Measurements from ENCODE around the gene APOLD1. TPM values are rescaled to one million over a fixed set of nuclear protein-coding genes. Genes with fewer than 3 reads are reported as not detected.

Gene APOLD1, protein sequence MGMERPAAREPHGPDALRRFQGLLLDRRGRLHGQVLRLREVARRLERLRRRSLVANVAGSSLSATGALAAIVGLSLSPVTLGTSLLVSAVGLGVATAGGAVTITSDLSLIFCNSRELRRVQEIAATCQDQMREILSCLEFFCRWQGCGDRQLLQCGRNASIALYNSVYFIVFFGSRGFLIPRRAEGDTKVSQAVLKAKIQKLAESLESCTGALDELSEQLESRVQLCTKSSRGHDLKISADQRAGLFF
- total RNA-seq = 24.1 TPM

GRCh38 chr12:12784911-12785814 is at the start of gene APOLD1:
TSS of gene APOLD1 (plus strand) at chr12:12785659. CDS start at chr12:12785692, 33 bp downstream.

DNA sequence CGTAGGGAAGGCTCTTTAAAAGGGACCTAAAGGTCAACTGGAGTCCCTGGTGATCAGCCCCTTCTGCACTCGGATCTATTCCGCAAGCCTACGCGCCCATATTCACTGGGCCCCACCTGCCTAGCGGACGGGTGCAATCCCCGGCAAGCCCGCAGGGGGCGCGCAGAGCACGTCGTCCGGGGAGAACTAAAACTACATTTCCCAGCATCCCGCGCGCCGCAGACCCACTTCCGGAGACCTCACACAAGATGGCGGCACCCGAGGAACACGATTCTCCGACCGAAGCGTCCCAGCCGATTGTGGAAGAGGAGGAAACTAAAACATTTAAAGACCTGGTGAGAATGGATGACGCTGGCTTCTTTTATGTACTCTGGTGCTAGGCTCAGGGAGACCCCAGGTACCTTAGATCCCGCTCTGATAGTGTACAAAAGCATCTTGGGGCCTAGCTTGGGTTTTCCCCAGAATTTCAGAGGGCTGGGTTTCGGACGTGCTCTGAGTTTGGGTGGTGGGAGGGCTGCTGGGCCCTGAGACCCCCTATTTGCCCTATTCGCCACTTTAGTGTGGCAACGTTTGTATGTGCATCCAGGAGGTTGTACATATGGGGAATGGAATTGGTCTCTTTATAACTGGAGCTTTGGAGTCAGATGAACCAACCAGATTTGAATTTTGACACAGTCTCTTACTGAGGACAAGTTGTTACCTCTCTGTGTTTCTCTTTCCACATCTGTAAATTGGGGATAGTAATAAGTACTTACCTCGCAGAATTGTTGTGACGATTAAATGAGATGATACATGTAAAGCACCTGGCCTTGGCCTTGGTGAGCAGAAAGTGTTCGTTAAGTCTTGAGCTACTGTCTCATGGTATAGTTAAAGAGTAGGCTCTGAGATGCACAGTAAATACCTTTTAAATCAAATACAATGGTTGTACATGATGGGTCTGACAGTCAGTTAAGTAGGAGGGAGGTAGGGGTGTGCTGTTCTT is 28.0 kb downstream of the APOLD1 start, which contains the start of gene DDX47:
Gene DDX47, plus strand, starts transcription at position 227 of the 982 bp plus-strand sequence. Its CDS starts 22 bp downstream, at position 249.

Small RNA genes within 50 kb of the gene (small RNA-seq; reads per million reads assigned to genes)
- gene AC007215.1 (ENCODE audit: low replicate concordance) = not detected
- not detected for gene MIR613 (ENCODE audit: low replicate concordance)

Other genes with a start within 250 kb of the APOLD1 start
- 23.9 TPM for gene DUSP16, start 222.8 kb upstream of the APOLD1 start, total RNA-seq
- 32.3 TPM for gene CREBL2, start 173.8 kb upstream of the APOLD1 start, total RNA-seq
- 2.0 TPM for gene GPR19, start 89.5 kb upstream of the APOLD1 start, total RNA-seq
- gene CDKN1B, start 68.3 kb upstream of the APOLD1 start, total RNA-seq = 78.0 TPM
- 57.6 TPM for gene DDX47, start 27.7 kb downstream of the APOLD1 start, total RNA-seq
- gene GPRC5A, start 105.9 kb downstream of the APOLD1 start, total RNA-seq = 12.3 TPM
- not detected for gene GPRC5D, start 166.5 kb downstream of the APOLD1 start, total RNA-seq
- gene HEBP1, start 214.6 kb downstream of the APOLD1 start, total RNA-seq = 30.1 TPM

All from metanephros (tissue), 2 donors.